Measurements from ENCODE around the gene CFAP65.

The CFAP65 gene

GRCh38 chr2:219059375-219059724, 18.0 kb upstream of the CFAP65 start:
- no peaks in the 10 kb centered on the region for H3K9me3 ChIP-seq (ENCODE audit: control insufficient read depth, low read length)
- TF ChIP-seq, protein P1, sequence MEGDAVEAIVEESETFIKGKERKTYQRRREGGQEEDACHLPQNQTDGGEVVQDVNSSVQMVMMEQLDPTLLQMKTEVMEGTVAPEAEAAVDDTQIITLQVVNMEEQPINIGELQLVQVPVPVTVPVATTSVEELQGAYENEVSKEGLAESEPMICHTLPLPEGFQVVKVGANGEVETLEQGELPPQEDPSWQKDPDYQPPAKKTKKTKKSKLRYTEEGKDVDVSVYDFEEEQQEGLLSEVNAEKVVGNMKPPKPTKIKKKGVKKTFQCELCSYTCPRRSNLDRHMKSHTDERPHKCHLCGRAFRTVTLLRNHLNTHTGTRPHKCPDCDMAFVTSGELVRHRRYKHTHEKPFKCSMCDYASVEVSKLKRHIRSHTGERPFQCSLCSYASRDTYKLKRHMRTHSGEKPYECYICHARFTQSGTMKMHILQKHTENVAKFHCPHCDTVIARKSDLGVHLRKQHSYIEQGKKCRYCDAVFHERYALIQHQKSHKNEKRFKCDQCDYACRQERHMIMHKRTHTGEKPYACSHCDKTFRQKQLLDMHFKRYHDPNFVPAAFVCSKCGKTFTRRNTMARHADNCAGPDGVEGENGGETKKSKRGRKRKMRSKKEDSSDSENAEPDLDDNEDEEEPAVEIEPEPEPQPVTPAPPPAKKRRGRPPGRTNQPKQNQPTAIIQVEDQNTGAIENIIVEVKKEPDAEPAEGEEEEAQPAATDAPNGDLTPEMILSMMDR (IDR thresholded peaks at IDR 0.05) = no peak
- no peak overlapping the region for H3K4me3 ChIP-seq (ENCODE audit: low read depth, low read length)
- H3K27me3 ChIP-seq (ENCODE audit: control insufficient read depth, insufficient read depth, low read length) = peaks cover 18% of the 10 kb centered on the region
- H3K4me2 ChIP-seq (ENCODE audit: low read length) = peak overlapping the region; percentile 68
- no peak overlapping the region for H3K9ac ChIP-seq
- no peak overlapping the region for H3K27ac ChIP-seq
- peak overlapping the region; percentile 19 for H2AFZ ChIP-seq
- no peaks in the 10 kb centered on the region for H3K36me3 ChIP-seq (ENCODE audit: control insufficient read depth, insufficient read depth, low read length)
- H3K79me2 ChIP-seq = no peaks in the 10 kb centered on the region
- peaks cover 20% of the 10 kb centered on the region for H3K4me1 ChIP-seq

- H3K9ac ChIP-seq = no peak overlapping the region
- H3K27ac ChIP-seq = no peak overlapping the region
- no peaks in the 10 kb centered on the region for H3K36me3 ChIP-seq (ENCODE audit: control insufficient read depth, insufficient read depth, low read length)
- no peak overlapping the region for H3K4me3 ChIP-seq (ENCODE audit: low read depth, low read length)
- TF ChIP-seq, protein P1 (IDR thresholded peaks at IDR 0.05) = no peak
- peaks cover 20% of the 10 kb centered on the region for H3K4me1 ChIP-seq
- H3K27me3 ChIP-seq (ENCODE audit: control insufficient read depth, insufficient read depth, low read length) = peaks cover 18% of the 10 kb centered on the region
- peak overlapping the region; percentile 68 for H3K4me2 ChIP-seq (ENCODE audit: low read length)
- H3K79me2 ChIP-seq = no peaks in the 10 kb centered on the region
- no peaks in the 10 kb centered on the region for H3K9me3 ChIP-seq (ENCODE audit: control insufficient read depth, low read length)
- H2AFZ ChIP-seq = peak overlapping the region; percentile 68
These were observed 17.4 kb upstream of the CFAP65 start for GRCh38 chr2:219058541-219059374.

GRCh38 chr2:219057709-219058540, 16.6 kb upstream of the CFAP65 start:
- Histone ChIP-seq H3K36me3 (ENCODE audit: control insufficient read depth, insufficient read depth, low read length) (no peaks in the 10 kb centered on the region), H3K9ac (no peak overlapping the region), H3K4me2 (ENCODE audit: low read length) (no peak overlapping the region), H3K27ac (no peak overlapping the region), H3K79me2 (no peaks in the 10 kb centered on the region), H2AFZ (peak overlapping the region; percentile 68), H3K4me1 (peaks cover 20% of the 10 kb centered on the region), H3K9me3 (ENCODE audit: control insufficient read depth, low read length) (no peaks in the 10 kb centered on the region), H3K27me3 (ENCODE audit: control insufficient read depth, insufficient read depth, low read length) (peaks cover 18% of the 10 kb centered on the region), H3K4me3 (ENCODE audit: low read depth, low read length) (no peak overlapping the region)
- TF ChIP-seq, protein P1 (IDR thresholded peaks at IDR 0.05) = peak; percentile 89

DNA sequence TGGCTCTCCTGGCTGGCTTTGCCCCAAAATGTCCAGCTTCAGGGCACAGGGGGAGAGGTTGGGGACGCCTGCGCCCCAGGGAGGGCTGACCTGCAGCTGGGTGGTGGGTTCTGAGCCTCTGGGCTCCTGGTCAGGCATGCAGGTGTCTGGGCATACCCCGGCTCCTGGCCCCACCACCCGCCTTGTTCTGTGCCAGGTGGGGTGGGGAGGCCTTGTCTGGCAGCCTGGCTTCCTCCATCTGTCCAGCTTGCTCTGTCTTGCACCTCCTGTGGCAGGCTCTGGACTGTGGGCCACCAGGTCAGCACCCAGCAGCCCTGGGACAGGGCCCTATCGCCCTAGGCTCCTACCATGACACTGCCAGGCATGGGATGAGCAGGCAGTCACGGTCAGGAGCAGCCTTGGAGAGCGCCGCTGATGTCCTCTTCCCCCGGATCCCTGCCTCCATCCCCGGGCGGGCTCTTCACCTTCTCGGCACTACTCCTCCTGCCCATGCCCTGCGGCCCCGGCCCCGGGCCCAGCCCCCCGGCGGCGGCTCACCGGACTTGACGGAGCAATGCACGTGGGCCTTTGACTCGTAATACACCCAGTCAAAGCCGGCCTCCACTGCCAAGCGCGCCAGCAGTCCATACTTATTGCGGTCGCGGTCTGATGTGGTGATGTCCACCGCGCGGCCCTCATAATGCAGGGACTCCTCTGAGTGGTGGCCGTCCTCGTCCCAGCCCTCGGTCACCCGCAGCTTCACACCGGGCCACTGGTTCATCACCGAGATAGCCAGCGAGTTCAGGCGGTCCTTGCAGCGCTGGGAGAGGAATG, 15.8 kb upstream of the CFAP65 start:
- Histone ChIP-seq H3K9ac (no peak overlapping the region), H3K4me2 (ENCODE audit: low read length) (no peak overlapping the region), H3K27me3 (ENCODE audit: control insufficient read depth, insufficient read depth, low read length) (peaks cover 18% of the 10 kb centered on the region), H3K27ac (no peak overlapping the region), H3K4me1 (peaks cover 20% of the 10 kb centered on the region), H3K4me3 (ENCODE audit: low read depth, low read length) (no peak overlapping the region), H2AFZ (peak overlapping the region; percentile 68), H3K9me3 (ENCODE audit: control insufficient read depth, low read length) (no peaks in the 10 kb centered on the region), H3K36me3 (ENCODE audit: control insufficient read depth, insufficient read depth, low read length) (no peaks in the 10 kb centered on the region), H3K79me2 (no peaks in the 10 kb centered on the region)
- TF ChIP-seq, protein P1 (IDR thresholded peaks at IDR 0.05) = no peak
